Liver (tissue), 3 donors: Measurements from ENCODE around the gene PRG2.

Source experiments
- ATF3 ChIP-seq: IDR thresholded peaks from 2 replicates; pipeline ENCODE4 v1.6.1; 2016; ENCODE audit warnings: antibody characterized with exemption
- CTCF ChIP-seq: fragments of 150-350 bp; IDR thresholded peaks from 2 replicates; pipeline ENCODE4 v1.5.1; 2017; ENCODE audit warnings: improper control_type of control experiment, low read depth, low read length; ENCODE audit not compliant: missing input control
- JUND ChIP-seq, 2 donors: IDR thresholded peaks; 2 replicates each; pipeline ENCODE4 v1.6.1; 2016; ENCODE audit warnings: antibody characterized with exemption in 2 of 2
- REST ChIP-seq: IDR thresholded peaks from 2 replicates; pipeline ENCODE4 v1.6.1; 2016; ENCODE audit warnings: antibody characterized with exemption, mild to moderate bottlenecking
- TAF1 ChIP-seq: conservative IDR thresholded peaks from 2 replicates; pipeline ENCODE4 v1.6.1; 2016; ENCODE audit warnings: antibody characterized with exemption, mild to moderate bottlenecking
- donor health status: healthy.
- donor health status: healthy.

GRCh38 chr11:57342702-57343101 lies 47.7 kb downstream of the PRG2 start:
- TF ChIP-seq CTCF = no peak
- TF ChIP-seq JUND (IDR thresholded peaks at IDR 0.05) = no peak
- TF ChIP-seq REST = no peak
- no peak for TF ChIP-seq TAF1
- no peak for TF ChIP-seq ATF3
